Spleen (tissue), 11 donors: ENCODE measurements around the gene RPUSD1. TPM values are rescaled to one million over a fixed set of nuclear protein-coding genes. Genes with fewer than 3 reads are reported as not detected.

Experiments
- DNase-seq: peaks from one replicate; pipeline ENCODE4 v3.0.0-alpha.2; 2020
- H3K27ac ChIP-seq, 8 donors: fragments of 200-600 bp; sonication (generic) in 7 of 8; 1 replicate in 4 of 8; 2 replicates in 4 of 8; pipeline versions ENCODE4 v1.5.0 to v1.8.0; 2016 to 2021; ENCODE audit warnings: inconsistent platforms in 4 of 8, mild to moderate bottlenecking in 4 of 8, moderate library complexity in 1 of 8
- H3K27me3 ChIP-seq, 7 donors: fragments of 200-600 bp; sonication (generic) in 6 of 7; replicated peaks in 1 of 7; 1 replicate in 4 of 7; 2 replicates in 3 of 7; pipeline versions ENCODE4 v1.5.0 to v1.8.0; 2016 to 2021; ENCODE audit warnings: inconsistent platforms in 3 of 7, mild to moderate bottlenecking in 1 of 7
- H3K36me3 ChIP-seq, 6 donors: fragments of 200-600 bp; sonication (generic) in 5 of 6; 1 replicate in 4 of 6; 2 replicates in 2 of 6; pipeline versions ENCODE4 v1.5.0 to v1.8.0; 2016 to 2021; ENCODE audit warnings: inconsistent platforms in 2 of 6
- H3K4me1 ChIP-seq, 6 donors: fragments of 200-600 bp; sonication (generic) in 5 of 6; 1 replicate in 3 of 6; 2 replicates in 3 of 6; pipeline versions ENCODE4 v1.5.0 to v1.8.0; 2016 to 2021; ENCODE audit warnings: inconsistent platforms in 3 of 6
- H3K4me3 ChIP-seq, 8 donors: fragments of 200-600 bp; sonication (generic) in 7 of 8; 1 replicate in 4 of 8; 2 replicates in 4 of 8; pipeline versions ENCODE4 v1.5.0 to v1.8.0; 2016 to 2021; ENCODE audit warnings: inconsistent platforms in 4 of 8, mild to moderate bottlenecking in 4 of 8, moderate library complexity in 2 of 8
- H3K9me3 ChIP-seq, 8 donors: fragments of 200-600 bp; sonication (generic) in 7 of 8; 1 replicate in 4 of 8; 2 replicates in 4 of 8; pipeline versions ENCODE4 v1.5.0 to v1.8.0; 2016 to 2021; ENCODE audit warnings: inconsistent platforms in 4 of 8
- POLR2A ChIP-seq, 3 donors: fragments of 450-650 bp; IDR thresholded peaks; one replicate each; pipeline ENCODE4 v1.5.1; 2017; ENCODE audit warnings: antibody characterized with exemption in 3 of 3, mild to moderate bottlenecking in 1 of 3
- POLR2AphosphoS5 ChIP-seq, 3 donors: sonication (generic); formaldehyde crosslinking; IDR thresholded peaks; one replicate each; pipeline ENCODE4 v1.5.1; 2017; ENCODE audit warnings: antibody characterized with exemption in 3 of 3
- WGBS, 5 donors: extraction: QIAGEN DNeasy Blood & Tissue Kit in 3 of 5; methylation state at CpG; one replicate each; pipeline versions ENCODE4 v1.1.5 to v1.1.7; 2013 to 2018; 5-methylcytosine and 5-hydroxymethylcytosine counted together
- intact Hi-C: fragments of 100-400 bp; cut with DNase I; formaldehyde crosslinking; loops from one replicate; pipeline ENCODE4 v1.15.0; 2023; ENCODE audit warnings: low total_unique reads
- polyA plus RNA-seq, 3 donors: library from polyadenylated mRNA; stranded (reverse); fragments of 200-250 nt; gene quantifications; one replicate each; pipeline ENCODE4 v1.2.1, GENCODE V29; 2013
- total RNA-seq, 7 donors: library from RNA; depleted of rRNA in 3 of 7; stranded (reverse); fragments of >200 nt in 3 of 7; fragmentation: NEBNext Ultra II Directional in 4 of 7; extraction: Animal tissue kit (Norgen Biotek cat#: 25700) in 4 of 7; gene quantifications; one replicate each; pipeline versions ENCODE4 v1.1.0 to v1.2.1, GENCODE V29; 2016 to 2021
- TF ChIP-seq, protein P1 (sequence below), 11 experiments: fragments of 200-600 bp in 7 of 11; fragments of 450-650 bp in 4 of 11; sonication (generic) in 4 of 11; IDR thresholded peaks in 8 of 11; conservative IDR thresholded peaks in 3 of 11; 1 replicate in 7 of 11; 2 replicates in 4 of 11; pipeline versions ENCODE4 v1.4.0 to v1.8.0; 2016 to 2021; ENCODE audit warnings: antibody characterized with exemption in 11 of 11, inconsistent platforms in 4 of 11, mild to moderate bottlenecking in 1 of 11
- donor health status: healthy with polysubstance abuse.
- donor health status: DM: no; HTN: no; CAD: no; lungs with moderate emphysema.
- donor health status: DM: no; HTN: no; CAD: no.
- donor health status: Bipolar disorder and iron deficiency.
- donor health status: healthy.
- donor health status: DM: no; HTN: no; CAD: no.
- donor health status: DM: yes; HTN: yes; CAD: no.

RPUSD1 gene
- total and polyA plus RNA-seq, 10 donors: 17.9 to 34.2 (median 21.7) TPM

DNA sequence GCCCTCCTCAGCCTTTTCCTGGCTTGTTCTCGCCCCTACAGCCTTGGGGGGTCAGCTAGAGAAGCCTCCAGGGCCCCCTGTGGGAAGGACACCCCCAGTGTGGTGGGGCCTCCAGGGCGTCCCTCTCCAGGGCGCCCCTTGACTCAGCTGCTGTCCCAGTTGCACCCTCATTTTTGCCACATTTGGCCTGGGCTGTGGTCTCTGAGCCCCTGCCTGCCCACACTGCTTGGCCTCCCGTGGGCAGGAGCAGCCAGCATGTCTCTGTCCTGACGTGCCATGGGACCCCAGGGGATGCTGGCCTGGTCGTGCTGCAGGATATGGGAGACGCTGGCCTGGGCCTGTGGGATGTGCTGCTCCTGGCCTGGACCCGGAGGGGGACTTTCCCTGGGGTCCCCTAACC is 5.2 kb upstream of the RPUSD1 start:
- intact Hi-C loops: no loop called here
- 79 to 100% (median 91%) methylated on average over 1 to 8 of the region's 8 CpGs for WGBS, 5 donors
- DNase-seq: no peak

DNA sequence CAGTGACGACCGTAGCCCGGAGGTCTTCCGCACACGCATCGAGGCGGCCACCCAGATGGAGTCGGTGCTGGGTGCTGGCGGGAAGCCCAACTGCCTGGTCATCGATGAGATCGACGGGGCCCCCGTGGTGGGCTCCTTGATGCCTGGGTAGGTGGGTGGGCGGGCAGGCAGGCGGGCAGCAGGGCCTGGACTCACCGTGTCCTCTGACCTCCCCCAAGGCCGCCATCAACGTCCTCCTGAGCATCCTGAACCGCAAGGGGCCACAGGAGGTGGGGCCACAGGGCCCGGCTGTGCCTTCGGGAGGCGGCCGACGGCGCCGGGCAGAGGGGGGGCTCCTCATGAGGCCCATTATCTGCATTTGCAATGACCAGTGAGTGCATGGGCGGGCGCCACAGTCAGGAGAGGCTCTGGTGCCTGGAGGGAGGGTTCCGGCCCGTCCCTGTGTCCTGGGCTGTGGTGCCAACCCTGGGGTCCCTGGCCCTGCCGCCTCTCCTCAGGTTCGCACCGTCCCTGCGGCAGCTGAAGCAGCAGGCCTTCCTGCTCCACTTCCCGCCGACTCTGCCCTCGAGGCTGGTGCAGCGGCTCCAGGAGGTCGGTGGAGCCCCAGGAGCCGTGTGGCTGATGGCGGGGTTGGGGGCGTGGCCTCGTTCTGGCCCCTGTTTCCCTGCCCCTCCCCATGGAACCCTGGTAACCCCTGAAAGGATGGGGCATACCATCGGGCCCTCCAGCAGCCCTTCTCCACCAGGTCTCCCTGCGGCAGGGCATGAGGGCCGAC is 4.2 kb upstream of the RPUSD1 start:
- H3K27ac ChIP-seq: no peak overlapping the region
- no peak overlapping the region for H3K4me3 ChIP-seq
- 88 to 94% (median 92%) methylated on average over 27 to 46 of the region's 46 CpGs; no CpG with 5 or more reads in 1 of the 5 donors for WGBS, 5 donors
- H3K9me3 ChIP-seq: no peaks in the 10 kb centered on the region
- peaks cover 9 to 20% (median 15%) of the 10 kb centered on the region in 6 donors for H3K4me1 ChIP-seq
- H3K36me3 ChIP-seq: peaks cover 0 to 69% (median 8%) of the 10 kb centered on the region in 6 donors
- no peak for DNase-seq
- intact Hi-C loops: no loop called here
- TF ChIP-seq POLR2A (IDR thresholded peaks at IDR 0.05) (no peak), POLR2AphosphoS5 (IDR thresholded peaks at IDR 0.05) (no peak)
- peaks cover 0 to 8% (median 0%) of the 10 kb centered on the region in 7 donors for H3K27me3 ChIP-seq

More for the DNA sequence above, 5.2 kb upstream of the RPUSD1 start:
- no peak overlapping the region for H3K4me3 ChIP-seq
- no peaks in the 10 kb centered on the region for H3K9me3 ChIP-seq
- peaks cover 0 to 15% (median 0%) of the 10 kb centered on the region in 7 donors for H3K27me3 ChIP-seq
- no peak overlapping the region for H3K27ac ChIP-seq
- peaks cover 5 to 14% (median 11%) of the 10 kb centered on the region in 6 donors for H3K4me1 ChIP-seq
- peaks cover 0 to 75% (median 8%) of the 10 kb centered on the region in 6 donors for H3K36me3 ChIP-seq
- no peak for TF ChIP-seq POLR2AphosphoS5 (IDR thresholded peaks at IDR 0.05)
- TF ChIP-seq, protein P1, sequence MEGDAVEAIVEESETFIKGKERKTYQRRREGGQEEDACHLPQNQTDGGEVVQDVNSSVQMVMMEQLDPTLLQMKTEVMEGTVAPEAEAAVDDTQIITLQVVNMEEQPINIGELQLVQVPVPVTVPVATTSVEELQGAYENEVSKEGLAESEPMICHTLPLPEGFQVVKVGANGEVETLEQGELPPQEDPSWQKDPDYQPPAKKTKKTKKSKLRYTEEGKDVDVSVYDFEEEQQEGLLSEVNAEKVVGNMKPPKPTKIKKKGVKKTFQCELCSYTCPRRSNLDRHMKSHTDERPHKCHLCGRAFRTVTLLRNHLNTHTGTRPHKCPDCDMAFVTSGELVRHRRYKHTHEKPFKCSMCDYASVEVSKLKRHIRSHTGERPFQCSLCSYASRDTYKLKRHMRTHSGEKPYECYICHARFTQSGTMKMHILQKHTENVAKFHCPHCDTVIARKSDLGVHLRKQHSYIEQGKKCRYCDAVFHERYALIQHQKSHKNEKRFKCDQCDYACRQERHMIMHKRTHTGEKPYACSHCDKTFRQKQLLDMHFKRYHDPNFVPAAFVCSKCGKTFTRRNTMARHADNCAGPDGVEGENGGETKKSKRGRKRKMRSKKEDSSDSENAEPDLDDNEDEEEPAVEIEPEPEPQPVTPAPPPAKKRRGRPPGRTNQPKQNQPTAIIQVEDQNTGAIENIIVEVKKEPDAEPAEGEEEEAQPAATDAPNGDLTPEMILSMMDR (IDR thresholded peaks at IDR 0.05 in 8 of 11, conservative IDR thresholded peaks at IDR 0.05 in 3 of 11): no peak
- TF ChIP-seq POLR2A (IDR thresholded peaks at IDR 0.05): no peak

DNA sequence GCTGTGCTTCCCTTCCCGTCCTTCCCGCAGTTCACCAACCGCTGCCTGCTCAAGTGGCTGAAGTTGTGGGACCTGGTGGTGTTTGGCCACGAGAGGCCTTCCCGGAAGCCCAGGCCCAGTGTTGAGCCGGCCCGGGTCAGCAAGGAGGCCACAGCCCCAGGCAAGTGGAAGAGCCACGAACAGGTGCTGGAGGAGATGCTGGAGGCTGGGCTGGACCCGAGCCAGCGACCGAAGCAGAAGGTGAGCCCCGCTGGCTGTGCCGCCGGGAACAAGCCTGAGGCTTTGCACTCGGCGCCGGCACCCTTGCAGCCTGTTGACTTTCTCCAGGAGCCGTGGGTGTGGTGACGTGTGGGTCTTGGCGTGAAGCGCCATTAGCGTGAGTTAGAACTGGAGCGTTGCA is 3.0 kb upstream of the RPUSD1 start:
- Histone ChIP-seq H3K4me1 (peaks cover 13 to 33% (median 24%) of the 10 kb centered on the region in 6 donors), H3K27me3 (no peaks in the 10 kb centered on the region), H3K4me3 (no peak overlapping the region), H3K36me3 (peaks cover 0 to 69% (median 13%) of the 10 kb centered on the region in 6 donors), H3K27ac (no peak overlapping the region), H3K9me3 (no peaks in the 10 kb centered on the region)
- 95 to 99% (median 97%) methylated on average over 9 to 23 of the region's 23 CpGs for WGBS, 5 donors
- TF ChIP-seq, protein P1 (IDR thresholded peaks at IDR 0.05 in 8 of 11, conservative IDR thresholded peaks at IDR 0.05 in 3 of 11): no peak
- TF ChIP-seq POLR2AphosphoS5 (IDR thresholded peaks at IDR 0.05) (no peak), POLR2A (IDR thresholded peaks at IDR 0.05) (no peak)
- intact Hi-C loops: no loop called here
- no peak for DNase-seq

DNA sequence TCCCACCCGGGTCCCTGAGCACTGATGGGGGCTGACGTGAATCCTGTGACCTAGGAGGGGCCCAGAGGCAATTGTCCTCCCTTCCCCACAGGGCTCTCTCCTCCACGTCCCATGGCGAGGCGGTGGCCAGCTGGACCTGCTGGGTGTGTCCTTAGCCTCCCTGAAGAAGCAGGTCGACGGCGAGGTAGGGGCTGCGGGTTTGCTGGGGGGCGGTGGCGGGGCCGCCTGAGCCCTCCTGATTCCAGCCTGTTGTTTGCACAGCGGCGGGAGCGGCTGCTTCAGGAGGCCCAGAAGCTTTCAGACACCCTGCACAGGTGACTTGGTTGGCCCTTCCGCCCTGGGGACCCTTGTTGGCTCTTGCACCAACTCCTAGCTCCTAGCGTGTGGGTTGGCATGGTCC is 1.9 kb upstream of the RPUSD1 start:
- no peak for TF ChIP-seq POLR2AphosphoS5 (IDR thresholded peaks at IDR 0.05)
- TF ChIP-seq, protein P1 (IDR thresholded peaks at IDR 0.05 in 8 of 11, conservative IDR thresholded peaks at IDR 0.05 in 3 of 11): no peak
- TF ChIP-seq POLR2A (IDR thresholded peaks at IDR 0.05): no peak
- peaks cover 0 to 73% (median 19%) of the 10 kb centered on the region in 6 donors for H3K36me3 ChIP-seq
- 90 to 96% (median 95%) methylated on average over 8 to 17 of the region's 17 CpGs for WGBS, 5 donors
- no peak overlapping the region for H3K27ac ChIP-seq
- DNase-seq: no peak
- no peaks in the 10 kb centered on the region for H3K27me3 ChIP-seq
- no peak overlapping the region for H3K4me3 ChIP-seq
- peaks cover 17 to 44% (median 33%) of the 10 kb centered on the region in 6 donors for H3K4me1 ChIP-seq
- intact Hi-C loops: no loop called here
- no peaks in the 10 kb centered on the region for H3K9me3 ChIP-seq
